Panc1 (cell line): Measurements from ENCODE around the gene SSX4.
"Not testable (repeated sequence)": the region's sequence is repeated elsewhere in the genome, so short reads cannot be mapped to it uniquely, and the experiment has no call there.

Source experiments
- CTCF ChIP-seq: fragments of 450-650 bp; IDR thresholded peaks from 2 replicates; pipeline ENCODE4 v1.5.1; 2017; ENCODE audit warnings: mild to moderate bottlenecking
- SIN3A ChIP-seq: IDR thresholded peaks from 2 replicates; pipeline ENCODE4 v1.6.1; 2012; ENCODE audit warnings: low read depth, mild to moderate bottlenecking, low read length, moderate library complexity, borderline replicate concordance; ENCODE audit not compliant: insufficient read depth

DNA sequence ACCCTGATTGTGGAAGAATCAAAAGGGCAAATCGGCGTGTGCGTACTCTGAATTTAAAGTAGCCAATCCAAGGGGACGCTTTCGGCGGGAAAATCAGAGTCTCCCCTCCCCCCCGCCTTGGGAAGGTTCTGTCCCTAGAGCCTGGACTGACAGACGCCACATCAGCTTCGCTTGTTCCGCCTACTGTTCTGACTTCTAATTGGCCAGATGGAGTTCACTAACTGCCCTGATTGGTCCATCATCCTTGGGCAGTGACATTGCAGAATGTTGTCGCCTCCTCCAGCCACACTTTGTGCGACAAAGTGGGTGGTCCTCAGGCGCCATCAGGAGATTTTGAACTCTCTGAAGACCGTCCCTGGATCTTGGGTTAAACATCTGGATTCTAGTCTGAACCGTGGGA lies 28.5 kb downstream of the SSX4 start, which contains the start of gene SSX4B:
- TF ChIP-seq CTCF, SIN3A: not testable (repeated sequence)
